HEK293T (cell line): Measurements from ENCODE around the gene HTR7.

Experiments
- CTCF ChIA-PET: fragments of 350-600 bp; formaldehyde crosslinking; extraction: SDS; loops from one replicate; lab custom pipeline; 2021; ENCODE audit warnings: antibody characterized with exemption, inconsistent platforms; lab: Yijun Ruan, JAX
- POLR2A ChIA-PET: fragments of 350-600 bp; formaldehyde crosslinking; extraction: SDS; loops from one replicate; lab custom pipeline; 2020; ENCODE audit warnings: antibody characterized with exemption, inconsistent platforms; lab: Yijun Ruan, JAX
- DNase-seq: peaks from one replicate; pipeline ENCODE4 v3.0.0; 2012; ENCODE audit warnings: mixed read lengths; ENCODE audit errors: extremely low spot score
- ARNT ChIP-seq: fragments of 450-650 bp; IDR thresholded peaks from 2 replicates; pipeline ENCODE4 v1.6.1; 2017; ENCODE audit warnings: mild to moderate bottlenecking
- BHLHE40 ChIP-seq: fragments of 450-650 bp; IDR thresholded peaks from 2 replicates; pipeline ENCODE4 v1.6.1; 2016; ENCODE audit warnings: mild to moderate bottlenecking, moderate library complexity, borderline replicate concordance
- CTBP1 ChIP-seq: fragments of 450-650 bp; IDR thresholded peaks from 2 replicates; pipeline ENCODE4 v1.6.1; 2016; ENCODE audit warnings: borderline replicate concordance
- ELF4 ChIP-seq: fragments of 450-650 bp; IDR thresholded peaks from 2 replicates; pipeline ENCODE4 v1.6.1; 2017; ENCODE audit warnings: antibody characterized with exemption
- FOXA1 ChIP-seq: fragments of 450-650 bp; IDR thresholded peaks from 2 replicates; pipeline ENCODE4 v1.6.1; 2016; ENCODE audit warnings: mild to moderate bottlenecking
- FOXK2 ChIP-seq: fragments of 450-650 bp; IDR thresholded peaks from 2 replicates; pipeline ENCODE4 v1.6.1; 2016; ENCODE audit warnings: mild to moderate bottlenecking
- FOXM1 ChIP-seq: fragments of 450-650 bp; IDR thresholded peaks from 2 replicates; pipeline ENCODE4 v1.6.1; 2017; ENCODE audit warnings: mild to moderate bottlenecking, borderline replicate concordance
- HDGF ChIP-seq: fragments of 450-650 bp; IDR thresholded peaks from 2 replicates; pipeline ENCODE4 v1.6.1; 2017; ENCODE audit warnings: antibody characterized with exemption, borderline replicate concordance
- L3MBTL2 ChIP-seq: fragments of 450-650 bp; conservative IDR thresholded peaks from 2 replicates; pipeline ENCODE4 v1.6.1; 2016; ENCODE audit warnings: mild to moderate bottlenecking
- LEF1 ChIP-seq: fragments of 450-650 bp; IDR thresholded peaks from 2 replicates; pipeline ENCODE4 v1.6.1; 2017; ENCODE audit warnings: mild to moderate bottlenecking, borderline replicate concordance
- NFRKB ChIP-seq: fragments of 450-650 bp; IDR thresholded peaks from 2 replicates; pipeline ENCODE4 v1.6.1; 2016; ENCODE audit warnings: mild to moderate bottlenecking, moderate library complexity
- PKNOX1 ChIP-seq: fragments of 450-650 bp; IDR thresholded peaks from 2 replicates; pipeline ENCODE4 v1.6.1; 2016
- SP1 ChIP-seq: fragments of 450-650 bp; IDR thresholded peaks from 2 replicates; pipeline ENCODE4 v1.6.1; 2017
- SUZ12 ChIP-seq: fragments of 450-650 bp; IDR thresholded peaks from 2 replicates; pipeline ENCODE4 v1.6.1; 2016; ENCODE audit warnings: mild to moderate bottlenecking
- TARDBP ChIP-seq: fragments of 450-650 bp; IDR thresholded peaks from 2 replicates; pipeline ENCODE4 v1.6.1; 2016
- ZNF384 ChIP-seq: fragments of 450-650 bp; IDR thresholded peaks from 2 replicates; pipeline ENCODE4 v1.6.1; 2016

HTR7 gene

GRCh38 chr10:90872648-90873020 lies 14.8 kb upstream of the HTR7 start:
- no peak for DNase-seq
- TF ChIP-seq ZNF384: no peak
- no peak for TF ChIP-seq SUZ12
- no peak for TF ChIP-seq HDGF
- no peak for TF ChIP-seq ARNT
- no peak for TF ChIP-seq PKNOX1
- TF ChIP-seq L3MBTL2: no peak
- no peak for TF ChIP-seq BHLHE40
- no peak for TF ChIP-seq CTBP1
- no peak for TF ChIP-seq SP1
- TF ChIP-seq NFRKB: no peak
- TF ChIP-seq FOXM1: no peak
- CTCF ChIA-PET: no interaction called here
- POLR2A ChIA-PET: interaction anchor here (1.4 kb wide), 2 partner anchors 12 to 26 kb away, joined by 5 read pairs; no protein-coding TSS in a partner anchor

GRCh38 chr10:90871766-90872647 lies 14.2 kb upstream of the HTR7 start, which contains the start of gene RPP30:
Gene RPP30 (plus strand): TSS chr10:90871974. CDS start chr10:90871987, 13 bp downstream.
- ChIA-PET CTCF (interaction anchor here (1.1 kb wide), 1 partner anchor 8 kb away, joined by 3 read pairs; no protein-coding TSS in a partner anchor), POLR2A (interaction anchor here (0.6 to 1.4 kb wide), 8 partner anchors 8 to 392 kb away, joined by 3 to 5 read pairs (median 3); no protein-coding TSS in a partner anchor)
- DNase-seq: peak; percentile 85
- TF ChIP-seq FOXK2: no peak
- TF ChIP-seq ZNF384: no peak
- no peak for TF ChIP-seq BHLHE40
- no peak for TF ChIP-seq CTBP1
- TF ChIP-seq FOXM1: no peak
- no peak for TF ChIP-seq ARNT
- no peak for TF ChIP-seq SUZ12
- TF ChIP-seq L3MBTL2: peak; percentile 79

- ChIA-PET CTCF (interaction anchor here (1.1 kb wide), 1 partner anchor 9 kb away, joined by 3 read pairs; no protein-coding TSS in a partner anchor), POLR2A (interaction anchor here (0.6 to 1.4 kb wide), 7 partner anchors 8 to 392 kb away, joined by 3 to 5 read pairs (median 3); no protein-coding TSS in a partner anchor)
- TF ChIP-seq CTBP1: no peak
- no peak for TF ChIP-seq SUZ12
- no peak for TF ChIP-seq BHLHE40
- TF ChIP-seq ZNF384: no peak
- TF ChIP-seq NFRKB: no peak
- no peak for TF ChIP-seq FOXK2
- DNase-seq: peak; percentile 64
Observed at GRCh38 chr10:90871279-90871765, 13.5 kb upstream of the HTR7 start.

- CTCF ChIA-PET: interaction anchor here (0.6 to 1.0 kb wide), 6 partner anchors 11 to 271 kb away, joined by 3 to 7 read pairs (median 3); no protein-coding TSS in a partner anchor
- no peak for DNase-seq
Observed at GRCh38 chr10:90866050-90866598, 8.3 kb upstream of the HTR7 start.

GRCh38 chr10:90865401-90865800 lies 7.6 kb upstream of the HTR7 start:
- ChIA-PET CTCF (interaction anchor here (0.6 to 1.0 kb wide), 8 partner anchors 11 to 1303 kb away, joined by 3 to 7 read pairs (median 3); no protein-coding TSS in a partner anchor), POLR2A (interaction anchor here (0.6 to 1.2 kb wide), 3 partner anchors 123 to 1164 kb away, joined by 3 read pairs; partner anchors contain the start of gene KIF20B)
- no peak for DNase-seq
- TF ChIP-seq SUZ12 (no peak), L3MBTL2 (no peak), TARDBP (no peak), PKNOX1 (no peak), FOXK2 (no peak), SP1 (no peak), NFRKB (no peak), ARNT (no peak), CTBP1 (no peak), FOXA1 (no peak), HDGF (no peak), ELF4 (no peak), BHLHE40 (no peak), FOXM1 (no peak), LEF1 (no peak)

More at GRCh38 chr10:90866050-90866598, 8.3 kb upstream of the HTR7 start:
- POLR2A ChIA-PET: interaction anchor here (0.6 to 1.2 kb wide), 3 partner anchors 124 to 1165 kb away, joined by 3 read pairs; partner anchors contain the start of gene KIF20B
- TF ChIP-seq BHLHE40 (no peak), FOXK2 (no peak), HDGF (no peak), LEF1 (no peak), ZNF384 (no peak), FOXM1 (no peak), PKNOX1 (no peak), NFRKB (no peak), ARNT (no peak), ELF4 (no peak), FOXA1 (no peak)
